Natural killer cell (primary cell): Measurements from ENCODE around the gene BAHCC1. TPM values are rescaled to one million over a fixed set of nuclear protein-coding genes. Genes with fewer than 3 reads are reported as not detected.

ENCODE experiments used
- ATAC-seq, 3 donors: fragments of 150-1000 bp in 2 of 3; fragments of 200-7000 bp in 1 of 3; cut with Tn5 transposase; 1 replicate in 1 of 3; 2 replicates in 2 of 3; pipeline ENCODE4 v1.10.0; 2021; ENCODE audit warnings: mild to moderate bottlenecking in 2 of 3, moderate library complexity in 2 of 3
- DNase-seq, 2 donors: peaks; one replicate each; pipeline versions ENCODE4 v3.0.0 to v3.0.0-alpha.2; 2013 to 2021; ENCODE audit warnings: mixed read lengths in 1 of 2
- H3K27ac ChIP-seq: one replicate; pipeline ENCODE4 v1.5.1; 2013; ENCODE audit warnings: mild to moderate bottlenecking, low read length
- H3K27me3 ChIP-seq: one replicate; pipeline ENCODE4 v1.6.1; 2013; ENCODE audit warnings: low read length; ENCODE audit not compliant: control insufficient read depth, insufficient read depth
- H3K36me3 ChIP-seq: one replicate; pipeline ENCODE4 v1.6.1; 2013; ENCODE audit warnings: low read length; ENCODE audit not compliant: control insufficient read depth, insufficient read depth
- H3K4me1 ChIP-seq: one replicate; pipeline ENCODE4 v1.6.1; 2013; ENCODE audit warnings: low read length; ENCODE audit not compliant: control insufficient read depth, insufficient read depth
- H3K4me3 ChIP-seq: one replicate; pipeline ENCODE4 v1.5.1; 2013; ENCODE audit warnings: low read length
- H3K9me3 ChIP-seq: one replicate; pipeline ENCODE4 v1.6.1; 2013; ENCODE audit warnings: low read length; ENCODE audit not compliant: control insufficient read depth, insufficient read depth
- H3K27ac Mint-ChIP-seq, 2 donors: one replicate each; pipeline ENCODE4 v1.8.0; 2022; ENCODE audit warnings: mild to moderate bottlenecking in 2 of 2, mixed read lengths in 2 of 2, moderate library complexity in 1 of 2
- H3K27me3 Mint-ChIP-seq, 2 donors: one replicate each; pipeline ENCODE4 v1.8.0; 2022; ENCODE audit warnings: low read depth in 2 of 2, mixed read lengths in 2 of 2
- H3K36me3 Mint-ChIP-seq: one replicate; pipeline ENCODE4 v1.8.0; 2022; ENCODE audit warnings: mixed read lengths
- H3K4me1 Mint-ChIP-seq, 2 donors: one replicate each; pipeline ENCODE4 v1.8.0; 2022; ENCODE audit warnings: mixed read lengths in 2 of 2
- H3K4me3 Mint-ChIP-seq: one replicate; pipeline ENCODE4 v1.8.0; 2022; ENCODE audit warnings: mild to moderate bottlenecking, moderate library complexity, mixed read lengths
- H3K9me3 Mint-ChIP-seq, 2 donors: one replicate each; pipeline ENCODE4 v1.8.0; 2022; ENCODE audit warnings: mixed read lengths in 2 of 2
- CTCF ChIP-seq: fragments of 200-600 bp; IDR thresholded peaks from one replicate; pipeline ENCODE4 v1.8.0; 2022; ENCODE audit warnings: antibody characterized with exemption
- WGBS: methylation state at CpG from one replicate; pipeline ENCODE4 v1.1.7; 2013; ENCODE audit warnings: missing lambda C conversion rate; ENCODE audit not compliant: insufficient coverage; 5-methylcytosine and 5-hydroxymethylcytosine counted together
- intact Hi-C: fragments of 100-400 bp; cut with micrococcal nuclease; formaldehyde crosslinking; loops from one replicate; pipeline ENCODE4 v1.14.2; 2022
- total RNA-seq, 4 donors: library from RNA; stranded (reverse); fragments of 120-200 nt in 1 of 4; gene quantifications; one replicate each; pipeline versions ENCODE4 v1.2.3 to v1.2.4, GENCODE V29; 2013 to 2022

BAHCC1 gene
- total RNA-seq, 3 donors from 2014 or later (not counting 1 experiment from before 2014, with no cell fraction given): 2.9 to 17.3 (median 5.7) TPM

DNA sequence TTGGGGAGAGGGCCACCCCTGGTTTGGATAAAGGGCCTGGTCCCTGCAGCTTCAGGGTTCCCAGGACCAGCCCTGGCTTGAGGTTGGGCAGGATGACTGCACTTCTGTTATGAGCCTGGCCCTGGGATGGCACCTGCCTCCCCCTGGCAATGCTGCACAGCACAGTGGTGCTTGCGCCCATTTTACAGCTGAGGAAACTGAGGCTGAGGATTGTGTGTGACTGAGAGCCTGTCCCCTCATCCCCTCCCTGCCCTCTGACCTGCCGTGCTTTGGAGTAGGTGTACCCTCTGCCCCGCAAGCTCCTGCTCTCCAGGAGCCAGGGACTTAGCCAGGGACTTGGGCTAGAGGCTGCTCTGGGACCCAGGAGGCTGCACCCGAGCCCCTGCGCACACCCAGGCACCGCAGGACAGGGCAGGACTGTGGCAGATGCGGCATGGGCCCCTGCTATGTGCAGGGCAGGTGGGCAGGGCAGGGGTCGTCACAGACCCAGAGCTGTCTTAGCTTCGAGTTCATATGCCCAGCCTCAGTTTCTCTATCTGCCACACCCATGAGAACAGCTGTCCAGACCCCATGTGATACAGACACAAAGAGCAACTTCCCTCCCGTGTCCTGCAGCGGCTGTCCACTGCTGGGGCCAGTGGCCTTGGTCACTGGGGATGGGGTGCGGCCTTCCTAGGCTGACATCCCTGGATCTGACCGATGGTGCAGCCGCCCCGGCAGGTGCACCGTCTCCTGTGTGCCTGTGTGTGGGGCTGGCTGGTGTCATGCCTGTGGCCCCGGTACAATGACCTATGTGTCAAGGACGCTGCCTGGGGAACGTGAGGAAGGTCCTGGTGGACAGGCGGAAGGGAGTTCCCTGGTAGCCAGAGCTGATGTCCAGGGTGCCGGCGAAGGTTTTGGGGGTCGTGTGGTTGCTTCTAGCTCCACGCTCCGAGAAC is 36.6 kb downstream of the BAHCC1 start:
- Mint-ChIP-seq H3K27me3 (peaks cover 0 to 21% of the 10 kb centered on the region in 2 donors), H3K4me3 (no peak overlapping the region), H3K4me1 (no peaks in the 10 kb centered on the region), H3K36me3 (no peaks in the 10 kb centered on the region), H3K27ac (no peak overlapping the region), H3K9me3 (no peaks in the 10 kb centered on the region)
- ATAC-seq (no peak), DNase-seq (no peak)
- 90% methylated on average over 24 of the region's 25 CpGs for WGBS
- Histone ChIP-seq H3K36me3 (no peaks in the 10 kb centered on the region), H3K9me3 (no peaks in the 10 kb centered on the region), H3K27me3 (peaks cover 41% of the 10 kb centered on the region), H3K4me3 (no peak overlapping the region), H3K4me1 (peaks cover 32% of the 10 kb centered on the region), H3K27ac (no peak overlapping the region)
- TF ChIP-seq CTCF: no peak
- intact Hi-C loops: no loop called here

DNA sequence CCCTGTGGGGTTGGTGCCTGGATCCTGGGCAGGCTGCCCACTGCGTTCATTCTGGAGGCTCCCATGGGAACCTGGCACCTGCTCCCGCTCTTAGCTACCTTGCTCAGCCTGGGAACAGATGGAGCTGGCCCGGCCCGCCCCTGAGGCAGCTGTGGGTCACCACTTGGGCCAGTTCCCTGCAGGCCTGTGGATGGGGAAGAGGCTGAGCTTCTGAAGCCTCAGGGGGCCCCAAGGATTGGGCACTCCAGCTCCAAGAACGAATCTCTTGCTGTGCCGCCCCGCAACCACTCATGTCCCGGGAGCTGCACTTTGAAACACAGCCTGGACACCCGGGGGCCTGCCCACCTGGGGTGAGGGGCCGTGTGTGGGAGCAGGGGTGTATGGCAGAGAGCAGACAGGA is 37.7 kb downstream of the BAHCC1 start:
- H3K9me3 Mint-ChIP-seq: no peaks in the 10 kb centered on the region
- Histone ChIP-seq H3K9me3 (no peaks in the 10 kb centered on the region), H3K27ac (no peak overlapping the region), H3K4me1 (peaks cover 24% of the 10 kb centered on the region), H3K36me3 (no peaks in the 10 kb centered on the region), H3K27me3 (peaks cover 30% of the 10 kb centered on the region), H3K4me3 (no peak overlapping the region)
- no peaks in the 10 kb centered on the region for H3K4me1 Mint-ChIP-seq
- DNase-seq (no peak), ATAC-seq (no peak)
- H3K36me3 Mint-ChIP-seq: no peaks in the 10 kb centered on the region
- no peak for TF ChIP-seq CTCF
- intact Hi-C loops: no loop called here
- peaks cover 0 to 21% of the 10 kb centered on the region in 2 donors for H3K27me3 Mint-ChIP-seq
- no peak overlapping the region for H3K27ac Mint-ChIP-seq
- WGBS: 83% methylated on average over 10 of the region's 10 CpGs
- no peak overlapping the region for H3K4me3 Mint-ChIP-seq

DNA sequence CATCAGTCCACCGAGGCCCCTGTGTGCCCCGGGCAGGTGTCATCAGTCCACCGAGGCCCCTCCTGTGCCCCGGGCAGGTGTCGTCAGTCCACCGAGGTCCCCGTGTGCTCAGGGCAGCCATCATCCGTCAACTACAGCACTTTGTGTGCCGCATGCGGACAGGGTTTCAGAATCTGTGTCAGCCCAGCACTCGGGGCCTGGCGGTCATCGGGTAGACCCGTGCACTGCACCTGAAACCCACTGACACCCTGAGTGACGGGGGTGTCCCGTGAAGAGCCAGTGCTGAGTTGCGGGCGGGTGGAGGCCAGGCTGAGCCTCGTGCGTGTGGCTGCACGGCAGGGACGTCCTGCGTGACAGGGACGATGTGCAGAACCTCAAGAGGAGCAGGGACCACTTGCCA is 38.4 kb downstream of the BAHCC1 start:
- Histone ChIP-seq H3K27ac (no peak overlapping the region), H3K36me3 (no peaks in the 10 kb centered on the region), H3K27me3 (peaks cover 25% of the 10 kb centered on the region), H3K4me1 (peaks cover 21% of the 10 kb centered on the region), H3K4me3 (no peak overlapping the region), H3K9me3 (no peaks in the 10 kb centered on the region)
- Mint-ChIP-seq H3K27ac (no peak overlapping the region), H3K4me1 (no peaks in the 10 kb centered on the region), H3K27me3 (peaks cover 0 to 20% of the 10 kb centered on the region in 2 donors), H3K36me3 (no peaks in the 10 kb centered on the region), H3K4me3 (no peak overlapping the region), H3K9me3 (no peaks in the 10 kb centered on the region)
- TF ChIP-seq CTCF: no peak
- ATAC-seq (no peak), DNase-seq (no peak)
- intact Hi-C loops: no loop called here
- 82% methylated on average over 24 of the region's 24 CpGs for WGBS
